ENCODE data around the gene ARHGAP26. TPM values are rescaled to one million over a fixed set of nuclear protein-coding genes. Genes with fewer than 3 reads are reported as not detected.

ARHGAP26 gene
- total RNA-seq, 1 experiment from 2014 or later = 79.8 TPM

DNA sequence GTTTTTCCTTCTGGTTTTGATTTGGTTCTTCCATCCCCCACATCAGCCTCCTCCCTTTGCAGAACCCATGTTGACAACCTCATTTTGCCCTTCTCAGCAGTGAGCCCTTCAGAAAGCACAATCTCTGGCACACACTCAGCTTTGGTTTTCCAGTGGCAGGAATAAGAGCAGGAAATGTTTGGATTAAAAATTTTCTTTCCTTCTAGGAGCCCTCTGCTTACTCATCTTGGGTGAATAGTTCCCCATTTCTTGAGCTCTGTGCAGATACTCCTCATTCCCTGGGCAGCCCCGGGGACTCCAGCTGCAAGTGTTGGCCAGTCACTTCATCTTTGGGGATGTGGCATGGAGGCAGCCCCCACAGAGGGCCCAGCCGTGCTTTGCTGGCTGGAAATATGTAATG lies 462.9 kb downstream of the ARHGAP26 start:
- H3K4me1 Mint-ChIP-seq (ENCODE audit: low read depth, unreplicated experiment) = peaks cover 10% of the 10 kb centered on the region
- H3K36me3 Mint-ChIP-seq (ENCODE audit: insufficient read depth, unreplicated experiment) = peaks cover 5% of the 10 kb centered on the region
- no peaks in the 10 kb centered on the region for H3K9me3 Mint-ChIP-seq (ENCODE audit: unreplicated experiment)
- no peak overlapping the region for H3K27ac Mint-ChIP-seq (ENCODE audit: unreplicated experiment)
- Histone ChIP-seq H3K27me3 (replicated peaks; ENCODE audit: control insufficient read depth, insufficient read depth, low read length) (no peaks in the 10 kb centered on the region), H3K4me3 (ENCODE audit: low read depth, low read length) (no peak overlapping the region), H3K4me1 (no peaks in the 10 kb centered on the region), H3K36me3 (ENCODE audit: control insufficient read depth, insufficient read depth, low read length) (no peaks in the 10 kb centered on the region), H3K9me3 (no peaks in the 10 kb centered on the region)
- CTCF ChIA-PET = no interaction called here
- H3K27me3 Mint-ChIP-seq (ENCODE audit: insufficient read depth, unreplicated experiment) = no peaks in the 10 kb centered on the region
- DNase-seq = no peak
- H3K4me3 Mint-ChIP-seq (ENCODE audit: unreplicated experiment) = no peak overlapping the region
- no TSS peak for BruUV-seq (replicated peaks)
- POLR2A ChIA-PET = no interaction called here
- intact Hi-C loops (cut with micrococcal nuclease; ENCODE audit: unreplicated experiment) = no loop called here
- TF ChIP-seq, protein P1, sequence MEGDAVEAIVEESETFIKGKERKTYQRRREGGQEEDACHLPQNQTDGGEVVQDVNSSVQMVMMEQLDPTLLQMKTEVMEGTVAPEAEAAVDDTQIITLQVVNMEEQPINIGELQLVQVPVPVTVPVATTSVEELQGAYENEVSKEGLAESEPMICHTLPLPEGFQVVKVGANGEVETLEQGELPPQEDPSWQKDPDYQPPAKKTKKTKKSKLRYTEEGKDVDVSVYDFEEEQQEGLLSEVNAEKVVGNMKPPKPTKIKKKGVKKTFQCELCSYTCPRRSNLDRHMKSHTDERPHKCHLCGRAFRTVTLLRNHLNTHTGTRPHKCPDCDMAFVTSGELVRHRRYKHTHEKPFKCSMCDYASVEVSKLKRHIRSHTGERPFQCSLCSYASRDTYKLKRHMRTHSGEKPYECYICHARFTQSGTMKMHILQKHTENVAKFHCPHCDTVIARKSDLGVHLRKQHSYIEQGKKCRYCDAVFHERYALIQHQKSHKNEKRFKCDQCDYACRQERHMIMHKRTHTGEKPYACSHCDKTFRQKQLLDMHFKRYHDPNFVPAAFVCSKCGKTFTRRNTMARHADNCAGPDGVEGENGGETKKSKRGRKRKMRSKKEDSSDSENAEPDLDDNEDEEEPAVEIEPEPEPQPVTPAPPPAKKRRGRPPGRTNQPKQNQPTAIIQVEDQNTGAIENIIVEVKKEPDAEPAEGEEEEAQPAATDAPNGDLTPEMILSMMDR (IDR thresholded peaks at IDR 0.05; ENCODE audit: insufficient read depth in 1 of 2, low read depth in 1 of 2, low read length in 1 of 2, severe bottlenecking in 1 of 2, unreplicated experiment in 1 of 2) = no peak

DNA sequence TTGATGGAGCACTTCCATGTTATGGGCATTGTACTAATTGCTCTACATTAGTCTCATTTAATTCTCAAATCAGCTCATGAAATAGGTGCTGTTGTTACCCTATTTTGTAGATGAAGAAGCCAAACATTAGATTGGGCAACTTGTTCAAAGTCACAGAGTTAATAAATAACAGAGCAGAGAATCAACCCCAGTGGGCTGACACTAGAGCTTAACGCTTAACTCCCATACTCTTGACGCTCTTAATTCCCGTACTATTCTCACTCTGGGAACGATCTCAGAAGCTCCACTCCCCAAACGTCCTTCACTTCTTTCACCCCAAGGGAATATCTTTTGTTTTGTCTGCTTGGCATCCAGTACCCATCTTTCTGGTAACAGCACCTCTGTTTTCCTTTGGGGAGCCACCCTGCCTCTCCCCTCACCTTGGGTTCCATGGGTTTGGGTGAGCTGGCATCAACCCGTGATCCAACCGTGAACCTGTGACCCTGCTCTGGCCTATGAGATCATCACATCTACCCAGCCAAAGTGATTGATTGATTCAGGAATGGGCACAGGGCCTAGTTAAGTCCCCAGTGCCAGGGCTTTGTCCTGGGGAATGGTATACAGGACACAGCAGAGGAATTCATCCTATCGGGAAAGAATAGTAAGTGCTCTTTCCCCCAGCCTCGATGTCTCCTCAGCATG lies 464.1 kb downstream of the ARHGAP26 start:
- H3K4me1 ChIP-seq = no peaks in the 10 kb centered on the region
- no peaks in the 10 kb centered on the region for H3K27me3 ChIP-seq (replicated peaks; ENCODE audit: control insufficient read depth, insufficient read depth, low read length)
- DNase-seq = no peak
- TF ChIP-seq, protein P1 (IDR thresholded peaks at IDR 0.05; ENCODE audit: insufficient read depth in 1 of 2, low read depth in 1 of 2, low read length in 1 of 2, severe bottlenecking in 1 of 2, unreplicated experiment in 1 of 2) = no peak
- H3K9me3 ChIP-seq = no peaks in the 10 kb centered on the region
- CTCF ChIA-PET = no interaction called here
- no peak overlapping the region for H3K27ac Mint-ChIP-seq (ENCODE audit: unreplicated experiment)
- no TSS peak for BruUV-seq (replicated peaks)
- no peak overlapping the region for H3K4me3 Mint-ChIP-seq (ENCODE audit: unreplicated experiment)
- no peaks in the 10 kb centered on the region for H3K27me3 Mint-ChIP-seq (ENCODE audit: insufficient read depth, unreplicated experiment)
- H3K4me1 Mint-ChIP-seq (ENCODE audit: low read depth, unreplicated experiment) = peaks cover 10% of the 10 kb centered on the region
- intact Hi-C loops (cut with micrococcal nuclease; ENCODE audit: unreplicated experiment) = no loop called here
- H3K9me3 Mint-ChIP-seq (ENCODE audit: unreplicated experiment) = no peaks in the 10 kb centered on the region
- no peak overlapping the region for H3K4me3 ChIP-seq (ENCODE audit: low read depth, low read length)
- peaks cover 5% of the 10 kb centered on the region for H3K36me3 Mint-ChIP-seq (ENCODE audit: insufficient read depth, unreplicated experiment)
- POLR2A ChIA-PET = no interaction called here
- no peaks in the 10 kb centered on the region for H3K36me3 ChIP-seq (ENCODE audit: control insufficient read depth, insufficient read depth, low read length)

DNA sequence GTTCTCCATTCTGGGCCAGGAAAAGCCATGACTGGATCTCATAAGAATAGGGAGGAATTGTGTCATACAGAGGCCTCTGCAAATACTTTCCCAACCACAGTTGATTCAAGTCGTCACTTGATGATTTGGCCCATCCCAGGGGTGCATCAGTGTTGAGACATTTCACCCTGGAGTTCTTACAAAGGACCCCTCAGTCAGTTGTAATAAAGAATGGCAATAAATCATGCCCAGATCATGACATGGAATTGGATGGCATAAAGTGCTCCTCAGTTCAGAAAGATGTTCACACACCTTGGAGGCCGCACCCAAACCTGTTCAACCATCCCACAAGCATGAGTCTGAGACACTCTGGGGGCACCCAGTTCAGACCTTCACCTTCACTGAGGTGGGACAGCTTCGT lies 465.2 kb downstream of the ARHGAP26 start:
- Histone ChIP-seq H3K9me3 (no peaks in the 10 kb centered on the region), H3K36me3 (ENCODE audit: control insufficient read depth, insufficient read depth, low read length) (no peaks in the 10 kb centered on the region), H3K27me3 (replicated peaks; ENCODE audit: control insufficient read depth, insufficient read depth, low read length) (no peaks in the 10 kb centered on the region), H3K4me1 (no peaks in the 10 kb centered on the region), H3K4me3 (ENCODE audit: low read depth, low read length) (no peak overlapping the region)
- no peak overlapping the region for H3K27ac Mint-ChIP-seq (ENCODE audit: unreplicated experiment)
- BruUV-seq (replicated peaks) = no TSS peak
- peaks cover 10% of the 10 kb centered on the region for H3K4me1 Mint-ChIP-seq (ENCODE audit: low read depth, unreplicated experiment)
- ChIA-PET POLR2A (no interaction called here), CTCF (no interaction called here)
- no peak overlapping the region for H3K4me3 Mint-ChIP-seq (ENCODE audit: unreplicated experiment)
- TF ChIP-seq, protein P1 (IDR thresholded peaks at IDR 0.05; ENCODE audit: insufficient read depth in 1 of 2, low read depth in 1 of 2, low read length in 1 of 2, severe bottlenecking in 1 of 2, unreplicated experiment in 1 of 2) = no peak
- intact Hi-C loops (cut with micrococcal nuclease; ENCODE audit: unreplicated experiment) = no loop called here
- H3K36me3 Mint-ChIP-seq (ENCODE audit: insufficient read depth, unreplicated experiment) = peaks cover 5% of the 10 kb centered on the region
- no peaks in the 10 kb centered on the region for H3K9me3 Mint-ChIP-seq (ENCODE audit: unreplicated experiment)
- DNase-seq = no peak
- no peaks in the 10 kb centered on the region for H3K27me3 Mint-ChIP-seq (ENCODE audit: insufficient read depth, unreplicated experiment)
